ENCODE measurements around the gene ARID5B.

- TF ChIP-seq, protein P1, sequence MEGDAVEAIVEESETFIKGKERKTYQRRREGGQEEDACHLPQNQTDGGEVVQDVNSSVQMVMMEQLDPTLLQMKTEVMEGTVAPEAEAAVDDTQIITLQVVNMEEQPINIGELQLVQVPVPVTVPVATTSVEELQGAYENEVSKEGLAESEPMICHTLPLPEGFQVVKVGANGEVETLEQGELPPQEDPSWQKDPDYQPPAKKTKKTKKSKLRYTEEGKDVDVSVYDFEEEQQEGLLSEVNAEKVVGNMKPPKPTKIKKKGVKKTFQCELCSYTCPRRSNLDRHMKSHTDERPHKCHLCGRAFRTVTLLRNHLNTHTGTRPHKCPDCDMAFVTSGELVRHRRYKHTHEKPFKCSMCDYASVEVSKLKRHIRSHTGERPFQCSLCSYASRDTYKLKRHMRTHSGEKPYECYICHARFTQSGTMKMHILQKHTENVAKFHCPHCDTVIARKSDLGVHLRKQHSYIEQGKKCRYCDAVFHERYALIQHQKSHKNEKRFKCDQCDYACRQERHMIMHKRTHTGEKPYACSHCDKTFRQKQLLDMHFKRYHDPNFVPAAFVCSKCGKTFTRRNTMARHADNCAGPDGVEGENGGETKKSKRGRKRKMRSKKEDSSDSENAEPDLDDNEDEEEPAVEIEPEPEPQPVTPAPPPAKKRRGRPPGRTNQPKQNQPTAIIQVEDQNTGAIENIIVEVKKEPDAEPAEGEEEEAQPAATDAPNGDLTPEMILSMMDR (IDR thresholded peaks at IDR 0.05), result no peak
- TF ChIP-seq POLR2AphosphoS5 (IDR thresholded peaks at IDR 0.05), result no peak
Measured at GRCh38 chr10:62039954-62040353, 138.5 kb downstream of the ARID5B start.

All from prostate gland (tissue), 2 donors.